ENCODE data around the gene MEIS2. TPM values are rescaled to one million over a fixed set of nuclear protein-coding genes. Genes with fewer than 3 reads are reported as not detected.

MEIS2 gene
- total RNA-seq, 1 donor: 17.7 TPM

GRCh38 chr15:36878684-36879262 is 221.6 kb downstream of the MEIS2 start:
- H4K20me1 ChIP-seq (ENCODE audit: insufficient read depth, low read length): peaks cover 2% of the 10 kb centered on the region
- DNase-seq (ENCODE audit: insufficient read length, low spot score, missing footprints): no peak
- no peaks in the 10 kb centered on the region for H3K79me2 ChIP-seq (ENCODE audit: insufficient read depth, low read length)
- H3K9me3 ChIP-seq (ENCODE audit: low read depth, low read length): no peaks in the 10 kb centered on the region
- peaks cover 80% of the 10 kb centered on the region for H3K27me3 ChIP-seq (ENCODE audit: insufficient read depth, low read length)
- H3K4me3 ChIP-seq (ENCODE audit: insufficient read depth, low read length): peak overlapping the region; percentile 44
- no peak for TF ChIP-seq CTCF (IDR thresholded peaks at IDR 0.05; ENCODE audit: extremely low read depth, low read depth, low read length)
- peak overlapping the region; percentile 62 for H3K4me2 ChIP-seq (ENCODE audit: insufficient read depth, low read length)
- H2AFZ ChIP-seq (ENCODE audit: low read length): no peak overlapping the region
- H3K36me3 ChIP-seq (ENCODE audit: insufficient read depth, low read length): no peaks in the 10 kb centered on the region
- H3K27ac ChIP-seq (ENCODE audit: low read depth, low read length): no peak overlapping the region
- peaks cover 14% of the 10 kb centered on the region for H3K4me1 ChIP-seq (ENCODE audit: insufficient read depth, low read length)

- no peaks in the 10 kb centered on the region for H3K9me3 ChIP-seq (ENCODE audit: low read depth, low read length)
- H3K27me3 ChIP-seq (ENCODE audit: insufficient read depth, low read length): peaks cover 73% of the 10 kb centered on the region
- H3K4me2 ChIP-seq (ENCODE audit: insufficient read depth, low read length): peak overlapping the region; percentile 62
- H3K36me3 ChIP-seq (ENCODE audit: insufficient read depth, low read length): no peaks in the 10 kb centered on the region
- no peaks in the 10 kb centered on the region for H3K79me2 ChIP-seq (ENCODE audit: insufficient read depth, low read length)
- peaks cover 2% of the 10 kb centered on the region for H4K20me1 ChIP-seq (ENCODE audit: insufficient read depth, low read length)
- H3K4me1 ChIP-seq (ENCODE audit: insufficient read depth, low read length): peaks cover 7% of the 10 kb centered on the region
- H3K4me3 ChIP-seq (ENCODE audit: insufficient read depth, low read length): peak overlapping the region; percentile 44
- no peak overlapping the region for H3K27ac ChIP-seq (ENCODE audit: low read depth, low read length)
- peak overlapping the region; percentile 31 for H2AFZ ChIP-seq (ENCODE audit: low read length)
- TF ChIP-seq CTCF (IDR thresholded peaks at IDR 0.05; ENCODE audit: extremely low read depth, low read depth, low read length): no peak
- peak; percentile 68 for DNase-seq (ENCODE audit: insufficient read length, low spot score, missing footprints)
Measured at GRCh38 chr15:36877796-36878683, 222.3 kb downstream of the MEIS2 start.

GRCh38 chr15:36877294-36877693 is 223.1 kb downstream of the MEIS2 start:
- Histone ChIP-seq H3K4me1 (ENCODE audit: insufficient read depth, low read length) (no peaks in the 10 kb centered on the region), H2AFZ (ENCODE audit: low read length) (no peak overlapping the region), H3K4me2 (ENCODE audit: insufficient read depth, low read length) (no peak overlapping the region), H3K27me3 (ENCODE audit: insufficient read depth, low read length) (peaks cover 65% of the 10 kb centered on the region), H4K20me1 (ENCODE audit: insufficient read depth, low read length) (peaks cover 2% of the 10 kb centered on the region), H3K79me2 (ENCODE audit: insufficient read depth, low read length) (no peaks in the 10 kb centered on the region), H3K27ac (ENCODE audit: low read depth, low read length) (no peak overlapping the region), H3K9me3 (ENCODE audit: low read depth, low read length) (no peaks in the 10 kb centered on the region), H3K36me3 (ENCODE audit: insufficient read depth, low read length) (no peaks in the 10 kb centered on the region), H3K4me3 (ENCODE audit: insufficient read depth, low read length) (no peak overlapping the region)
- no peak for TF ChIP-seq CTCF (IDR thresholded peaks at IDR 0.05; ENCODE audit: extremely low read depth, low read depth, low read length)
- no peak for DNase-seq (ENCODE audit: insufficient read length, low spot score, missing footprints)

GRCh38 chr15:36875740-36876334 is 224.5 kb downstream of the MEIS2 start:
- no peaks in the 10 kb centered on the region for H3K79me2 ChIP-seq (ENCODE audit: insufficient read depth, low read length)
- H3K36me3 ChIP-seq (ENCODE audit: insufficient read depth, low read length): no peaks in the 10 kb centered on the region
- no peak for DNase-seq (ENCODE audit: insufficient read length, low spot score, missing footprints)
- no peak overlapping the region for H3K27ac ChIP-seq (ENCODE audit: low read depth, low read length)
- no peak overlapping the region for H3K4me2 ChIP-seq (ENCODE audit: insufficient read depth, low read length)
- no peak for TF ChIP-seq CTCF (IDR thresholded peaks at IDR 0.05; ENCODE audit: extremely low read depth, low read depth, low read length)
- H3K4me3 ChIP-seq (ENCODE audit: insufficient read depth, low read length): no peak overlapping the region
- H3K9me3 ChIP-seq (ENCODE audit: low read depth, low read length): no peaks in the 10 kb centered on the region
- H3K27me3 ChIP-seq (ENCODE audit: insufficient read depth, low read length): peaks cover 51% of the 10 kb centered on the region
- H2AFZ ChIP-seq (ENCODE audit: low read length): no peak overlapping the region
- H4K20me1 ChIP-seq (ENCODE audit: insufficient read depth, low read length): no peaks in the 10 kb centered on the region
- H3K4me1 ChIP-seq (ENCODE audit: insufficient read depth, low read length): no peaks in the 10 kb centered on the region
